GM23338 (cell line): ENCODE measurements around the gene DNAJC10. TPM values are rescaled to one million over a fixed set of nuclear protein-coding genes. Genes with fewer than 3 reads are reported as not detected.

ENCODE experiments used
- ATAC-seq: fragments of 200-7000 bp; cut with Tn5 transposase; 3 replicates; pipeline ENCODE4 v1.9.1; 2020
- DNase-seq: peaks from one replicate; pipeline ENCODE4 v3.0.0-alpha.2; 2015; ENCODE audit warnings: low spot score
- H2AFZ ChIP-seq: fragments of 200-600 bp; sonication (generic); 2 replicates; pipeline ENCODE4 v1.8.0; 2016; ENCODE audit warnings: antibody characterized with exemption, mild to moderate bottlenecking, moderate library complexity
- H3F3A ChIP-seq: fragments of 200-600 bp; sonication (generic); replicated peaks from 2 replicates; pipeline ENCODE4 v1.8.0; 2017; ENCODE audit warnings: antibody characterized with exemption, mixed run types, low read depth
- H3K27ac ChIP-seq: fragments of 200-600 bp; sonication (generic); 2 replicates; pipeline ENCODE4 v1.6.1; 2016; ENCODE audit warnings: low read depth
- H3K27me3 ChIP-seq: fragments of 200-600 bp; sonication (generic); 2 replicates; pipeline ENCODE4 v1.8.0; 2016; ENCODE audit warnings: mild to moderate bottlenecking, mixed run types, moderate library complexity; ENCODE audit not compliant: insufficient read depth
- H3K36me3 ChIP-seq: fragments of 200-600 bp; sonication (generic); 2 replicates; pipeline ENCODE4 v1.8.0; 2016; ENCODE audit warnings: mild to moderate bottlenecking; ENCODE audit not compliant: insufficient read depth
- H3K4me1 ChIP-seq: fragments of 200-600 bp; sonication (generic); 2 replicates; pipeline ENCODE4 v1.8.0; 2016; ENCODE audit warnings: mild to moderate bottlenecking, moderate library complexity; ENCODE audit not compliant: insufficient read depth
- H3K4me2 ChIP-seq: fragments of 200-600 bp; sonication (generic); 2 replicates; pipeline ENCODE4 v1.7.1; 2017; ENCODE audit warnings: mixed run types
- H3K4me3 ChIP-seq: fragments of 200-600 bp; sonication (generic); 2 replicates; pipeline ENCODE4 v1.6.1; 2016; ENCODE audit warnings: mixed run types
- H3K79me2 ChIP-seq: fragments of 200-600 bp; sonication (generic); replicated peaks from 2 replicates; pipeline ENCODE4 v1.8.0; 2017; ENCODE audit warnings: mild to moderate bottlenecking; ENCODE audit not compliant: insufficient read depth
- H3K9me2 ChIP-seq: fragments of 200-600 bp; sonication (generic); 2 replicates; pipeline ENCODE4 v1.8.0; 2017; ENCODE audit not compliant: insufficient read depth
- H4K20me1 ChIP-seq: fragments of 200-600 bp; sonication (generic); replicated peaks from 2 replicates; pipeline ENCODE4 v1.8.0; 2017; ENCODE audit warnings: mild to moderate bottlenecking; ENCODE audit not compliant: insufficient read depth
- H3K27ac Mint-ChIP-seq: 2 replicates; pipeline ENCODE4 v1.8.0; 2020; ENCODE audit warnings: inconsistent platforms, mild to moderate bottlenecking, moderate library complexity, mixed read lengths
- H3K27me3 Mint-ChIP-seq: 3 replicates; pipeline ENCODE4 v1.8.0; 2022; ENCODE audit warnings: low read depth, mild to moderate bottlenecking, moderate library complexity, mixed read lengths, inconsistent platforms; ENCODE audit not compliant: insufficient read depth, poor library complexity
- H3K36me3 Mint-ChIP-seq: 3 replicates; pipeline ENCODE4 v1.8.0; 2021; ENCODE audit warnings: low read depth, mild to moderate bottlenecking, inconsistent platforms, moderate library complexity, mixed read lengths
- H3K4me1 Mint-ChIP-seq: 3 replicates; pipeline ENCODE4 v1.8.0; 2020; ENCODE audit warnings: mild to moderate bottlenecking, inconsistent platforms, mixed read lengths
- H3K4me3 Mint-ChIP-seq: 3 replicates; pipeline ENCODE4 v1.8.0; 2021; ENCODE audit warnings: moderate library complexity, mild to moderate bottlenecking, inconsistent platforms, mixed read lengths
- H3K9me3 Mint-ChIP-seq: 3 replicates; pipeline ENCODE4 v1.8.0; 2020; ENCODE audit warnings: moderate library complexity, mild to moderate bottlenecking, inconsistent platforms, mixed read lengths
- CREB1 ChIP-seq: fragments of 250-450 bp; sonication (Bioruptor Pico); IDR thresholded peaks from 2 replicates; pipeline ENCODE4 v1.5.0; 2020; ENCODE audit warnings: low read depth, mild to moderate bottlenecking, moderate library complexity
- ETS1 ChIP-seq: IDR thresholded peaks from 2 replicates; pipeline ENCODE4 v1.6.1; 2016; ENCODE audit warnings: antibody characterized with exemption
- EZH2 ChIP-seq: fragments of 200-600 bp; sonication (generic); IDR thresholded peaks from one replicate; pipeline ENCODE4 v1.8.0; 2017; ENCODE audit warnings: antibody characterized with exemption, mild to moderate bottlenecking, low read depth; ENCODE audit not compliant: unreplicated experiment
- EZH2phosphoT487 ChIP-seq: fragments of 200-600 bp; sonication (generic); IDR thresholded peaks from one replicate; pipeline ENCODE4 v1.8.1; 2018; ENCODE audit warnings: antibody characterized with exemption; ENCODE audit not compliant: unreplicated experiment
- JUNB ChIP-seq: IDR thresholded peaks from one replicate; pipeline ENCODE4 v1.6.1; 2016; ENCODE audit warnings: antibody characterized with exemption; ENCODE audit not compliant: unreplicated experiment
- NANOG ChIP-seq: IDR thresholded peaks from 2 replicates; pipeline ENCODE4 v1.6.1; 2016; ENCODE audit warnings: antibody characterized with exemption, borderline replicate concordance
- REST ChIP-seq: IDR thresholded peaks from one replicate; pipeline ENCODE4 v1.6.1; 2018; ENCODE audit warnings: antibody characterized with exemption; ENCODE audit not compliant: unreplicated experiment
- STAT1 ChIP-seq: IDR thresholded peaks from one replicate; pipeline ENCODE4 v1.6.1; 2016; ENCODE audit warnings: antibody characterized with exemption; ENCODE audit not compliant: unreplicated experiment
- ZNF331 ChIP-seq: fragments of 250-450 bp; sonication (Bioruptor Pico); IDR thresholded peaks from 2 replicates; pipeline ENCODE4 v1.5.0; 2020; ENCODE audit warnings: low read depth, mild to moderate bottlenecking, moderate library complexity
- ZNF462 ChIP-seq: fragments of 250-450 bp; sonication (Bioruptor Pico); IDR thresholded peaks from 2 replicates; pipeline ENCODE4 v1.5.0; 2020; ENCODE audit warnings: mild to moderate bottlenecking, moderate library complexity
- polyA plus RNA-seq: library from polyadenylated mRNA; unstranded; fragments of >200 nt; fragmentation: Nextera tagmentation; extraction: Ambion mirVana; gene quantifications from 2 replicates; pipeline ENCODE4 v1.2.1, GENCODE V29; 2016
- total RNA-seq: library from RNA; depleted of rRNA; stranded (reverse); fragments of >200 nt; shearing (Covaris generic); gene quantifications from 2 replicates; pipeline ENCODE4 v1.2.3, GENCODE V29; 2014
- TF ChIP-seq, protein P1 (sequence below), 2 experiments: fragments of 200-600 bp in 1 of 2; sonication (generic) in 1 of 2; conservative IDR thresholded peaks; 2 replicates each; pipeline versions ENCODE4 v1.5.1 to v1.6.1; 2016 to 2017; ENCODE audit warnings: antibody characterized with exemption in 2 of 2, low read depth in 2 of 2, mild to moderate bottlenecking in 2 of 2, moderate library complexity in 1 of 2

Gene DNAJC10
- total and polyA plus RNA-seq, 2 experiments from 2014 or later, result 41.9 to 83.1 TPM

- no peak overlapping the region for H3K27ac Mint-ChIP-seq
- no peaks in the 10 kb centered on the region for H3K36me3 ChIP-seq
- peaks cover 6% of the 10 kb centered on the region; the same call in 1 of the 3 replicates for H3K9me3 Mint-ChIP-seq
- no peaks in the 10 kb centered on the region for H3K4me1 Mint-ChIP-seq
- no peaks in the 10 kb centered on the region; the same call in 1 of the 2 replicates for H3K9me2 ChIP-seq
- no peak for DNase-seq
- H3K36me3 Mint-ChIP-seq, result no peaks in the 10 kb centered on the region
- H3K79me2 ChIP-seq, result no peaks in the 10 kb centered on the region
- H2AFZ ChIP-seq, result no peak overlapping the region
- H3K4me2 ChIP-seq, result no peak overlapping the region
- no peaks in the 10 kb centered on the region for H3F3A ChIP-seq
- no peak overlapping the region for H3K4me3 Mint-ChIP-seq
- no peaks in the 10 kb centered on the region for H4K20me1 ChIP-seq
- H3K4me1 ChIP-seq, result no peaks in the 10 kb centered on the region
- TF ChIP-seq ZNF462 (CRISPR knock-in tag) (no peak), ETS1 (no peak), JUNB (no peak), CREB1 (CRISPR knock-in tag) (no peak), EZH2phosphoT487 (no peak), REST (no peak), EZH2 (no peak), STAT1 (no peak), ZNF331 (no peak), NANOG (no peak)
- TF ChIP-seq, protein P1, sequence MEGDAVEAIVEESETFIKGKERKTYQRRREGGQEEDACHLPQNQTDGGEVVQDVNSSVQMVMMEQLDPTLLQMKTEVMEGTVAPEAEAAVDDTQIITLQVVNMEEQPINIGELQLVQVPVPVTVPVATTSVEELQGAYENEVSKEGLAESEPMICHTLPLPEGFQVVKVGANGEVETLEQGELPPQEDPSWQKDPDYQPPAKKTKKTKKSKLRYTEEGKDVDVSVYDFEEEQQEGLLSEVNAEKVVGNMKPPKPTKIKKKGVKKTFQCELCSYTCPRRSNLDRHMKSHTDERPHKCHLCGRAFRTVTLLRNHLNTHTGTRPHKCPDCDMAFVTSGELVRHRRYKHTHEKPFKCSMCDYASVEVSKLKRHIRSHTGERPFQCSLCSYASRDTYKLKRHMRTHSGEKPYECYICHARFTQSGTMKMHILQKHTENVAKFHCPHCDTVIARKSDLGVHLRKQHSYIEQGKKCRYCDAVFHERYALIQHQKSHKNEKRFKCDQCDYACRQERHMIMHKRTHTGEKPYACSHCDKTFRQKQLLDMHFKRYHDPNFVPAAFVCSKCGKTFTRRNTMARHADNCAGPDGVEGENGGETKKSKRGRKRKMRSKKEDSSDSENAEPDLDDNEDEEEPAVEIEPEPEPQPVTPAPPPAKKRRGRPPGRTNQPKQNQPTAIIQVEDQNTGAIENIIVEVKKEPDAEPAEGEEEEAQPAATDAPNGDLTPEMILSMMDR (conservative IDR thresholded peaks at IDR 0.05; ENCODE audit: low read depth in 2 of 2), result no peak
- no peak for ATAC-seq
- no peaks in the 10 kb centered on the region for H3K27me3 Mint-ChIP-seq
- no peak overlapping the region for H3K27ac ChIP-seq
- H3K27me3 ChIP-seq, result no peaks in the 10 kb centered on the region
- no peak overlapping the region for H3K4me3 ChIP-seq
Observed at GRCh38 chr2:182694189-182694588, 21.9 kb upstream of the DNAJC10 start.
